ENCODE data around the gene SMIM17.

Gene SMIM17

GRCh38 chr19:56681702-56682101 lies 38.7 kb downstream of the SMIM17 start:
- no peak for DNase-seq (ENCODE audit: low read depth)
- no peak overlapping the region for H3K4me3 ChIP-seq (ENCODE audit: low read depth, low read length)
- no peak for TF ChIP-seq CTCF (conservative IDR thresholded peaks at IDR 0.05; ENCODE audit: low read depth, low read length)

- TF ChIP-seq CTCF (conservative IDR thresholded peaks at IDR 0.05; ENCODE audit: low read depth, low read length): no peak
- DNase-seq (ENCODE audit: low read depth): no peak
- H3K4me3 ChIP-seq (ENCODE audit: low read depth, low read length): no peak overlapping the region
Measured at GRCh38 chr19:56683116-56683515, 40.2 kb downstream of the SMIM17 start.

DNA sequence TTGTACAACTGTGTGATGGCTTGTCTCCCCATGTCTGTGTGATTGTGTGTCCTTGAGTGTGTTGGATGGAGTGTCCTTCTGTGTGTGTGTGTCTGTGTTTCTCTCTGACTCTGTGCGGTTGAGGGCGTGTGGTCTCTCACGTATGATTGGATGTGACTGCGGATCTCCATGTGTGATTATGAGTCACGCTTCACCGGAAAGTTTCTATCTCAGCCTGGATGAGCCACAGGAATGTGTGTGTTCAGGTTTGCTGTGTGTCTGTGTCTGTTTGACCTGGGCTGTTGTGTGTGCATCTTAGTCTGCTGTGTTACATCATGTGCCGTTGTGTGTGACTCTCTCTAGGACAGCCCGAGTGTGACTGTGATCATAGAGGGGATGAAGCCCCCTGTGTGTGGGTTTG lies 44.1 kb downstream of the SMIM17 start:
- H3K4me3 ChIP-seq (ENCODE audit: low read depth, low read length): no peak overlapping the region
- no peak for DNase-seq (ENCODE audit: low read depth)
- TF ChIP-seq CTCF (conservative IDR thresholded peaks at IDR 0.05; ENCODE audit: low read depth, low read length): no peak

GRCh38 chr19:56689198-56689597 lies 46.2 kb downstream of the SMIM17 start:
- DNase-seq (ENCODE audit: low read depth): no peak
- no peak for TF ChIP-seq CTCF (conservative IDR thresholded peaks at IDR 0.05; ENCODE audit: low read depth, low read length)
- H3K4me3 ChIP-seq (ENCODE audit: low read depth, low read length): no peak overlapping the region

- DNase-seq (ENCODE audit: low read depth): no peak
- no peak for TF ChIP-seq CTCF (conservative IDR thresholded peaks at IDR 0.05; ENCODE audit: low read depth, low read length)
- no peak overlapping the region for H3K4me3 ChIP-seq (ENCODE audit: low read depth, low read length)
Measured at GRCh38 chr19:56690670-56691069, 47.7 kb downstream of the SMIM17 start.

DNA sequence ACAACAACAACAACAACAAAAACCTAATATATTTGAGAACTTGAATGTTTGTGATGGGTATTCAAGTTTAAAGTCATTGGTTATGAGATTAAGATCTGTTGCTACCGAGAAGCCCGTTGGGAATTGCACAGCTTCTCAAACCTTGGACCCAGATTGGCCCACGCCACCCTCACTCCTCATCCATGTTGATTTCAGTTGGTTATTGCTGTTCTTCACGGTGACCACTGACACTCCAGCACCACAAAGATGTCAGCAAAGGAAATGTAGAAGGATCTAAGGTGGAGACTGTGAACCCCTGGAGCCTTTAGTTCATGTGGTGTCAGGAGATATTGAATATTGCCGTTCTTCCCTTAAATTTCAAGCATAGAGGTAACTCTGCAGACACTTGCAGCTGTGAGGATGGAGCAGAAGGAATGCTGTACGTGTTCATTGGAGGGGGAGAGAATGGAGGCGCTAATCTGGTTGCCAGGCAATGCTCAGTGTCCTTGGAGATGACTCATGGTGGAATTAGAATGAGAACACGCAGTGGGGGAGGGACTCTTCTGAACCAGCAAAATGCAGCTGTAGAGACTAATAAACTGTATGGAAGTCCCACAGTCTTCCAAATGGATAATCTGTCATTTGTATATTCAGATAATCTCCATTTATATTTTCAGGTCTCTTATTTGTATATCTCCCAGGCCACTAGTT lies 49.4 kb downstream of the SMIM17 start:
- DNase-seq (ENCODE audit: low read depth): no peak
- no peak for TF ChIP-seq CTCF (conservative IDR thresholded peaks at IDR 0.05; ENCODE audit: low read depth, low read length)
- H3K4me3 ChIP-seq (ENCODE audit: low read depth, low read length): no peak overlapping the region

DNA sequence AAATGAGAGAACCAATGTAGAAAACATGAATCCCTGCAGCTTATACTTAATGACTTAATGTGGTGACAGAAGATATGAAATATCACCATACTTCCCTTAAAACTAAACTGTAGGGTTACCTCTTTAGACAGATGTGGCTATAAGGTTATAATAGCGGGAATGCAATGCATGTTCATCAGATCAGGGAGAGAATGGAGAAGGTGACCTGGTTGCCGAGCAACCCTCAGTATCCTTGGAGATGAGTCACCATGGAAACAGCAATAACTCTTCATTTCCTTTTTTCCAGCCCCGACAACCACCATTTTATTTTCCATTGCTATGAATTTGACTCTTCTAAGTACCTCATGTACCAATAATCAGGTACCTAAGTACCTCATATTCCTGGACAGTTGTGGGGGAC lies 56.6 kb downstream of the SMIM17 start:
- TF ChIP-seq CTCF (conservative IDR thresholded peaks at IDR 0.05; ENCODE audit: low read depth, low read length): no peak
- DNase-seq (ENCODE audit: low read depth): no peak
- H3K4me3 ChIP-seq (ENCODE audit: low read depth, low read length): no peak overlapping the region
